DND-41 (cell line): ENCODE measurements around the gene OR1E2.

Source experiments
- EZH2 ChIP-seq: IDR thresholded peaks from 3 replicates; pipeline ENCODE4 v1.6.1; 2012; ENCODE audit warnings: borderline replicate concordance, low read depth, mild to moderate bottlenecking, moderate library complexity, low read length, inconsistent platforms; ENCODE audit not compliant: severe bottlenecking
- TF ChIP-seq, protein P1 (sequence below): IDR thresholded peaks from 2 replicates; pipeline ENCODE4 v1.5.1; 2012; ENCODE audit warnings: borderline replicate concordance, low read length, moderate library complexity, mild to moderate bottlenecking; ENCODE audit not compliant: poor library complexity, severe bottlenecking; ENCODE audit errors: extremely low read depth

DNA sequence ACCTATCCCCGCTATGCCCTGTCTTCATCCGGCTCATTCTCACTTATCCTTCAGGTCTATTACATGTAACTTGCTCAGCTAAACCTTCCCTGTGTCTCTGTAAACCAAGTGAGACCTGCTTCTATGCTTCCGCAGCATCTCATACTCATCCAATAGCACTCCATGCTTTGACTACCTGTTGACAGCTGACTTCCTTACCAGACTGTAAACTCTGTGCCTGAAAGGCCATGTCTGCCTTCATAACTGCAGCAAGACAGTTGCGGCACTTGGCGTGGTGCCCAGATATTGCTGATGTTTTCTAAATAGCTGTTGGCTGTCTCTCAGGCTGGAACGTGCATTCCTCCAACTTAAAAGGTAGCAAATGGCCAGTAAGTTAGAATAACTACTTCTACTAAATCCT lies 33.6 kb downstream of the OR1E2 start:
- TF ChIP-seq, protein P1, sequence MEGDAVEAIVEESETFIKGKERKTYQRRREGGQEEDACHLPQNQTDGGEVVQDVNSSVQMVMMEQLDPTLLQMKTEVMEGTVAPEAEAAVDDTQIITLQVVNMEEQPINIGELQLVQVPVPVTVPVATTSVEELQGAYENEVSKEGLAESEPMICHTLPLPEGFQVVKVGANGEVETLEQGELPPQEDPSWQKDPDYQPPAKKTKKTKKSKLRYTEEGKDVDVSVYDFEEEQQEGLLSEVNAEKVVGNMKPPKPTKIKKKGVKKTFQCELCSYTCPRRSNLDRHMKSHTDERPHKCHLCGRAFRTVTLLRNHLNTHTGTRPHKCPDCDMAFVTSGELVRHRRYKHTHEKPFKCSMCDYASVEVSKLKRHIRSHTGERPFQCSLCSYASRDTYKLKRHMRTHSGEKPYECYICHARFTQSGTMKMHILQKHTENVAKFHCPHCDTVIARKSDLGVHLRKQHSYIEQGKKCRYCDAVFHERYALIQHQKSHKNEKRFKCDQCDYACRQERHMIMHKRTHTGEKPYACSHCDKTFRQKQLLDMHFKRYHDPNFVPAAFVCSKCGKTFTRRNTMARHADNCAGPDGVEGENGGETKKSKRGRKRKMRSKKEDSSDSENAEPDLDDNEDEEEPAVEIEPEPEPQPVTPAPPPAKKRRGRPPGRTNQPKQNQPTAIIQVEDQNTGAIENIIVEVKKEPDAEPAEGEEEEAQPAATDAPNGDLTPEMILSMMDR = no peak
- TF ChIP-seq EZH2 = no peak
